Measurements from ENCODE around the gene PPEF1.

Gene PPEF1, protein sequence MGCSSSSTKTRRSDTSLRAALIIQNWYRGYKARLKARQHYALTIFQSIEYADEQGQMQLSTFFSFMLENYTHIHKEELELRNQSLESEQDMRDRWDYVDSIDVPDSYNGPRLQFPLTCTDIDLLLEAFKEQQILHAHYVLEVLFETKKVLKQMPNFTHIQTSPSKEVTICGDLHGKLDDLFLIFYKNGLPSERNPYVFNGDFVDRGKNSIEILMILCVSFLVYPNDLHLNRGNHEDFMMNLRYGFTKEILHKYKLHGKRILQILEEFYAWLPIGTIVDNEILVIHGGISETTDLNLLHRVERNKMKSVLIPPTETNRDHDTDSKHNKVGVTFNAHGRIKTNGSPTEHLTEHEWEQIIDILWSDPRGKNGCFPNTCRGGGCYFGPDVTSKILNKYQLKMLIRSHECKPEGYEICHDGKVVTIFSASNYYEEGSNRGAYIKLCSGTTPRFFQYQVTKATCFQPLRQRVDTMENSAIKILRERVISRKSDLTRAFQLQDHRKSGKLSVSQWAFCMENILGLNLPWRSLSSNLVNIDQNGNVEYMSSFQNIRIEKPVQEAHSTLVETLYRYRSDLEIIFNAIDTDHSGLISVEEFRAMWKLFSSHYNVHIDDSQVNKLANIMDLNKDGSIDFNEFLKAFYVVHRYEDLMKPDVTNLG

DNA sequence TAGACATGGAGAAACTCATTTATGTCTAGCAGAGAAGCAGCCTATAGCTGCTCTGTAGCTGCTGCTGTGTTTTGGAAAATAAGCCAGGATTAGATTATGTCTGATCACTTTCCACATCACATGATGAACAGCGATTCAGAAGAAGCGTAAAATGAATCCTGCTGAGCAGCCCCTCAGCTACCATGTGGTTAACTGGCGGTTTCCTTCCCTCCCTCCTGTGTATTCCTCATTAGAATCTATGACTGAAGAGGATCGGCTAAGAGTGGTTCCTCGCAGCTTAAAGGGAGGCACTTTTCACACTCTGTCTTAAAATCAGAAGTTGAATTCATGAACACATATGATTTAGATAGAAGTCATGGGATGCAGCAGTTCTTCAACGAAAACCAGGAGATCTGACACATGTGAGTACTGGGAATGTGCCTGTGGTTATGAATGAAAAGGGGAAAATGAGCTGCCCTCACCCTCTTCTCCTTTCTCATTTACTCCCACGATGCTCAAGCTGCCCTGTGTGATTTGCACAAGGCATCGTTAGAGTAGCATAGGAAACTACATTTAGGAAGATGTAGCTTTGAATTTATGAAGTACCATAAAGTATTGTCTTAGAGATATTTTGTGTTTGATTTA lies at the start of gene PPEF1:
Gene PPEF1, plus strand, starts transcription at position 220 of the 624 bp plus-strand sequence. Its CDS starts 136 bp downstream, at position 356.
- no peak for DNase-seq (ENCODE audit: low read depth, low spot score)

DNA sequence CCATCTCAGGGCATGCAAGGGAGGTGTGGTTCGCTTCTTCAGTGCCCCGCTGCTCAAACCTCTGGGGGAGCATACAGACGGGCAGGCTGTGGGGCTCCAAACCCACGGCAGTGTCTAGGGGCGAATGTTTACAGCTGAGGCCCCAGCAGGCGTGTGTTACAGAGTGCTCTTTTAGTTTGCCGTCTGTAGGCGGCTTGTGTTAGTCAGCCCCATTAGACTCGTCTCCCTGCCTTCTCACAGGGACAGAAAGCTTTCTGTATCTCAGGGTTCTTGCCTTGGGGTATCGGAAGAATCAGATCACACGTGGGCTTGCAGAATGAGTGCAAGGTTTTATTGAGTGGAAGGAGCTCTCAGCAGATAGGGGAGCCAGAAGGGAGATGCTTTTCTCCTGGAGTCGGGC lies 46.2 kb upstream of the PPEF1 start:
- DNase-seq (ENCODE audit: low read depth, low spot score) = no peak

DNA sequence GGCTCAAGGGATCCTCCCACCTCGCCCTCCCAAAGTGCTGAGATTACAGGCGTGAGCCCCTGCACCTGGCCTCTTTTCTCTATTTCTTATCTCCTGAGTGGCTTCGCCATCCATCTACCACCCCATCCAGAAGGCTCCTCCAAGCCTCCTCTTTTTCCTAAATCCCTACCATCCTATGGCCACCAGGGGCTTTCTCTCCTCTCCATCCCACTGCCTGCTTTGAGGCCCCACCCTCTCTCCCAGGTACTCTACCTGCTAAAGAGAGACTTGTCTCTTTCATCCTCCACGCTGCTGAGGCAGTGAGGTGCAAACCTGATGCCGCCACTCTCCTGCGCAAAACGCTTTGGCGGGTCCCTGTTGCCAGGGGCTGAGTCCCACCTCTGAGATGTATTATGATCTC lies 42.5 kb upstream of the PPEF1 start:
- DNase-seq (ENCODE audit: low read depth, low spot score) = no peak

DNA sequence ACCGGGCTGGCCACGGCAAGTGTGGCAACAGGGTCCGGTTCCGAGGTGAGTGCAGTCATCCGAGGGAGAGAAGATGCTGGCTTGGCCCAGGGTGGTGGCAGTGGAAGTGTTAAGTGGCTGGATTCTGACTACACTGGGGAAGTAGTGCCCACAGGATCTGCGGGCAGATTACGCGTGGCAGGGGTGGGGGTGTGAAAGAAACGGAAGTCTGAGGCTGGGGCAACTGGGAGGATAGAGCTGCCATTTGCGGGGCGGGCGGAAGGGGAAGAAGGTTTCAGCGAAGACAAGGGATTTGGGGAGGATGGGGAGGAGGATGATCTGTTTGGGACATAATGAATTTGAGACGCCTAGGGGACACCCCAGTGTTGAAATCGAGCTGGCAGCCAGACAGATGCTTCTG lies 40.8 kb upstream of the PPEF1 start:
- no peak for DNase-seq (ENCODE audit: low read depth, low spot score)

DNA sequence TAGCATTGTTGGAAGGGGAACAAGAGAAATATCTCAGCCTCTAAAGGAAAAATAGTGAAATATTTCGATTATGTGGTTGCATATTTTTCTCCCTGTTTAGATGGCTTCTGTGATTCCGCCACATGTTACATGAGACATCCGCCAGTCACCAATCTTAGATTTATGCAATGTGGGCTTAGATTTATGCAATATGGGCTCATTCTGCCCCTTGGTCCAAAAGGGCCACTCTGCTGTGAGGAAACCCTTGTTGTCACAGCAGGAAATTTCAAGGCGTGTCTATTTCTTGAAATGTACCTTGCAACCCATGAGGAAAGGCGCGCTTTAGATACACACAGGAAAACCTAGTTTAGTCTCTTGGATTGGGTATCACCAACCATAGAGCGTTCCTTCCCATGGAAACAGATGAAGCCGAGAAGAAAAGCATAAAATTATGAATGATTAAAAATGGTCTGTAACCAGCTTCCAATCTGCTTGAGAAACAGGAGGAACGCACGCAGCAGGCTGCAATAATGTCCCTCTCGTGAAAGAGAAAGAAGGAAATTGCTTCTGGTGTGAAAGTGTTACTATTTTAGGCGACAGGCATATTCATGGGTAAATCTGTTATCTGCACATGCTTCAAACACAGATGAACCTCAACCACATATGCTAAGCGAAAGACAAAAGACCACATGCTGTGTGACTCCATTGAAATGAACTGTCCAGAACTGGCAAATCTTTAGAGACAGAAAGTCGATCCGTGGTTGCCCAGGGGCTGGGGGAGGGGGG lies 39.2 kb upstream of the PPEF1 start:
- DNase-seq (ENCODE audit: low read depth, low spot score) = no peak

DNA sequence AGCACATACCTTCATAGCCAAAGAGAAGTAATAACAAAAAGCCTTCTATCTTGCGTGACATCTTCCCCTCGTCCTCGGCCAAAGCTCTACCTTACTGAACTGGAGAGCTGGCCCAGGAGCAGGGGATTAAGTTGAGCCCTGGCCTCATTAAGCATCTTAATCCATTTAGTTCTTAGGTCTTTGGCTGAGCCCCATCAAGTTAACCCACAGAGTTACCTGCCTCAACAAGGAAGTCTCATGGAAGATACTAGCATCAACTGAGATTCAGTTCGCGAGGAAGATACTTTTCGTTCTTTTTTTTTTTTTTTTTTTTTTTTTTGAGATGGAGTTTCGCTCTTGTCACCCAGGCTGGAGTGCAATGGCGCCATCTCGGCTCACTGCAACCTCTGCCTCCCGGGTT lies 35.4 kb upstream of the PPEF1 start, which contains the start of gene RS1:
Gene RS1, minus strand, starts transcription at position 101 of the 400 bp plus-strand sequence. Its CDS starts 40 bp downstream, at position 61.
- DNase-seq (ENCODE audit: low read depth, low spot score) = no peak

DNA sequence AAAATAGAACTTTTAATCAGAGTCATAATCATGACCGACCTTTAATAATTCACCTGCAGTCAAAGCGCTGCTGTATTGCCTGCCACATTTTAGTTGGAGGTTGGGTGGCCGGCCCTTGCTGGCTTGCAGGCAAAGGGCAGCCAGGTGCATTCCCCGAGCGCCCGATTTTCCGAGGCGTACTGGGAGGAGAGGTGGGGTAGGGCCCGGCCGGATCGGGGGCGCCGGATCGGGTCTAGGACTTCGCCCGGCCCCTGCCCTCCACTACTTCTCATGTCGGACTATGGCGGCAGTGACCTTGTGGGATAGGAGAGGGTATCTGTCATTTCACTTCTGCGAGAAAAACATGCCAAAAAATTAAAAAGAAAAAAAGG lies 33.0 kb upstream of the PPEF1 start:
- no peak for DNase-seq (ENCODE audit: low read depth, low spot score)

DNA sequence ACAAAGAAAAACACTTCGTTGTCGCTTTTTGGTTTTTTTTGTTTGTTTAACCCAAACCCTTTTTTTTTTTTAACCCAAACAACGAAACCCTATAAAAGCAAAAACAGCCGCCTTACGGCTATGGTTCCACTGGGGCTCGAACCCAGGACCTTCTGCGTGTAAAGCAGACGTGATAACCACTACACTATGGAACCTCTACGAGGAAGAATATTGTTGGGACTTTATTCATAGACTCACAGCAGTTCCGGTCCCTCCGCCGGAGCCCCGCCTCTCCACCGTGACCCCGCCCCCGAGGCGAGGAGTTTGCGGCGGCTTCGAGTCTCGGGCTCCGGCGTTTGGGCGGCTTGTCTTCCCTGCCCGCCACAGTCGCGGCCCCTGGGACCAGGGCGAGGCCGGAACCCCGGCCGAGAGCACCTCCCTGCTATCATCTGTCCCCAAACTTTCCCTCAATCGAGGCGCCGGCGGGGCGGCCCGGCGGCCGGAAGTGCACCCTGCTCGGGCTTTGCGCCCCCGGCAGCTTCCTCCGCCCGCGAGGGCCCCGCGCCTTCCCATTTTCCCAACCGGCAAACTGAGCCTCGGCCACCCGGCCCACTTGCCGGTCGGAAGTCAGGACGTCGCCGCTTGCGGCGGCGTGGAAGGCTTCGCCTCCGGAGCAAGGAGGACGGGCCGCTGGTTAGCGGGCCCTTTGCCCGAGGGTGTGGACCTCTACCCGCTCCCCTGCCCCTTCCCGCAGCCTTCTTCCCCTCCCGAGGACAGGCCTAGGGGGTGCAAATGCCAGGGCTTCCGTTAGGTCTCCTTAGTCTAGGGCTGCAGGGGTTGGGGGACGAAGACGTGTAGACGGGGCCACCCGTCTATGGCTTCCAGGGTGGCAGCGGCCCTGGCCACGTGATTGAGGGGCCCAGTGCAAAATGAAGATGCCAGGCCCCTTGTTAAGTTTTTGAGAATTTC lies 32.4 kb upstream of the PPEF1 start:
- no peak for DNase-seq (ENCODE audit: low read depth, low spot score)

DNA sequence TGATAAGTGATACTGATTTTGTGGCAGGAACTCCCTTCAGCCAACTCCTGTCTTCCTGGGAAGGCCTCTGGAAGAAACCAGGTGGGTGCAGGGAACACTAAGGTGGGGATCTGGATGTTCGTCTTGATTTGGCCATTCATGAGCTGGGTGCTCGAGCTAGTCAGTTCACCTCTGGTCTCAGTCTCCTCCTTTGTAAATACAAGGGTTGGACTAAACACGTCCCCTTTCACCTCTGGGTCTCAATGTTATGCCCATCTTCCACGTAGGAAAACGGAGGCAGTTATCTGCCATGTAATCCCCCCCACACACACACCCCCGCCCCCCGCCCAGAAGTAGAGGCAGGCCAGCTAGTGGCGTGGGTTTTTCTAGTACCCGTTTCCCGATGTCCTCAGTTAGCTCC lies 31.4 kb upstream of the PPEF1 start:
- no peak for DNase-seq (ENCODE audit: low read depth, low spot score)

DNA sequence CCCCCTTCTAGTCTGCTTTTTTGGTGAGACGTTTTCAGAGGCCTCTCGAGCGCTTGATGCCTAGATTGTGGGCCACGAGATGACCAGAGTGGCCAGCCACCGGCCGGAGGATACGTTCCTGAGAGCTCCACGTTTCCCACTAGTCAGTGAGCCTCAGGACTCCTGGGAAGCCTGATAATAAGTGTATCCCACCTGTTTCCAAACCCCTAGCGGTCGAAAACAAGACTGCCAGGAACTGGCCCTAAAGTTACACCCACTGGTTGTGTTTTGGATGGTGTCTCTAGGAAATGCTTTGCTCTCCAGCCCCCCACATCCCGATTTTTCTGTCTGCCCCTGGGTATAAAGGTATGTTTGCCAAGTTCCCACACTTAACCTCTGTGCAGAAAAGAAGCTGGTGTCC lies 31.0 kb upstream of the PPEF1 start:
- DNase-seq (ENCODE audit: low read depth, low spot score) = no peak

DNA sequence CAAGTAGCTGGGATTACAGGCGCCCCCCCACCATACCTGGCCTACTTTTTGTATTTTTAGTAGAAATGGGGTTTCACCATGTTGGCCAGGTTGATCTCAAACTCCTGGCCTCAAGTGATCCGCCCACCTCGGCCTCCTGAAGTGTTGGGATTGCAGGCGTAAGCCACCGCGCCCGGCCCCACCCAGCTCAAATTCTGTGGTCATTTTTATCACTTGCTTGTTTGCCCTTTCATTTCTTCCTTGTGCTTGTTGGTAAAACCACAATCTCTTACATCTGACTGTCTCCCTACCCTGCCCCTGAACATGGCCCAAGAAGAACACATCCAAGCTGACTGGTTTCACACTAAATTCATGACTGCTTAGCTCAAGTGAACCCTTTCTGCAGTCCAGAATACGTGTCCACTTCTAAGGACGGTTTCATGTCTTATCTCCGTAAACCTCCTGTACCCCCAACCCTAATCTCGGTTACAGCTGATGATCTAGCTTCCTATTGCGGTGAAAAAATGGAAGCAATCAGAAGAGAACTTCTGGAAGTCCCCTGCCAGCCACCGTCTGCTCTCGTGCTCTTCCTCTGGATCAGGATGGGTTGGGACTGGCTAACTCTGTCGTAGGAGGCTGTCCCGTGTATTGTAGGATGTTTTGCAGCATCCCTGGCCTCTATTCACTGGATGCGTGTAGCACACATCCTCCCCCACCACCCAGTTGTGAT lies 30.1 kb upstream of the PPEF1 start:
- DNase-seq (ENCODE audit: low read depth, low spot score) = no peak

DNA sequence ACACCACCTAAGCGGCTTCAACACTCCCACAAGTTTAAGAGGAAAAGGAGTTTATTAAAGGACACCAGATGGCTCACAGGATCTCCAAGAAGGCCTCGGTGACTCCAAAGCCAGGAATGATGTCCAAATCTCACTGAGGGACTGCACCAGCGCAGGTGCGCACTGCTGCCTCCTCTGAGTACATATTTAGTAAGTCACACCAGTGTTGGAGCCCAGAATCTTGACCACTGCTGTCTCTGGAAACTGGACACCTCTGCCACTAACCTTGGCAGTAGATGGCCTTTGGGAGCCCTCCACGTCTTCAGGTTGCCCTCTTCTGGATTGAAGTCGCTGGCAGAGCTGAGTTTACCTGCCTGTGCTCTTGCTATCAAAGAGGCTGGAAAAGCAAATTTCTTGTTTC lies 25.4 kb upstream of the PPEF1 start:
- DNase-seq (ENCODE audit: low read depth, low spot score) = no peak

DNA sequence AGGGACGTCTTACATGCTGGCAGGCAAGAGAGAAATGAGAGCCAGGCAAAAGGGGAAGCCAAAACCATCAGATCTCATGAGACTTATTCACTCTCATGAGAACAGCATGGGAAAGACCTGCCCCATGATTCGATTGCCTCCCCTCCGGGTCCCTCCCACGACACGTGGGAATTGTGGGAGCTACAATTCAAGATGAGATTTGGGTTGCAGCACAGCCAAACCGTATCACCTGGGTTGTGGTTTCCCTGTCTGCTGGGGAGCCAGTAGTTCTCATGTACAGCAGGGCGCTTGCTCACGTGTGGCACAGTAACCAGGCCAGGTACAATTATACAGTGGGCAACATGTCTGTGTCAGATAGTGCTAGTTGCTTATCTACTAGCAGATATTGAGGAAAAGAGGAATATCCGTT lies 24.5 kb upstream of the PPEF1 start:
- DNase-seq (ENCODE audit: low read depth, low spot score) = no peak

DNA sequence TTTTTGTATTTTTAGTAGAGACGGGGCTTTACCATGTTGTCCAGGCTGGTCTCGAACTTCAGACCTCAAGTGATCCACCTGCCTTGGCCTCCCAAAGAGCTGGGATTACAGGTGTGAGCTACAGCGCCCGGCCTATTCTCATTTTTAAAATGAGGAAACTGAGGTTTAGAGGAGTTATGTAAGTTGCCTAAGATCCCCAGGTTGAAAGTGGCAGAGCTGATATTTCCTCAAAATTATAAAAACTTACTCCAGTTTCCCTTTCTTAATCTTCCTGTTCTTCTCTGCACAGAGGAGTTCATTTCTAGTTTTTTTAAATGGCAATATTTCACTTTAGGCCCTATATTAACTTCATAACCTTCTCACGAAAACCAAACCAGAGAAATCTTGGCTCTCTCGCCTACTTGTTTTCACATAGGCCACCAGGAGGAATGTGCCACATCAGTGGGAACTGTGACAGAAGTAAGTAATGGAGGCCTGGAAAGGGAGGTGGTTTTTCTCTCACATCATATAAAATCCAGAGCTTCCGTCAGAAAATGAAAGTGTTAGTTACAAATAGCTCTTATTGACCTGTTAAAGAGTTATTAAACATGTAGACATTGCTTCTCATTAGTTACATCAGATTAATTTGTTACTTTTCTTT lies 19.5 kb upstream of the PPEF1 start:
- no peak for DNase-seq (ENCODE audit: low read depth, low spot score)

DNA sequence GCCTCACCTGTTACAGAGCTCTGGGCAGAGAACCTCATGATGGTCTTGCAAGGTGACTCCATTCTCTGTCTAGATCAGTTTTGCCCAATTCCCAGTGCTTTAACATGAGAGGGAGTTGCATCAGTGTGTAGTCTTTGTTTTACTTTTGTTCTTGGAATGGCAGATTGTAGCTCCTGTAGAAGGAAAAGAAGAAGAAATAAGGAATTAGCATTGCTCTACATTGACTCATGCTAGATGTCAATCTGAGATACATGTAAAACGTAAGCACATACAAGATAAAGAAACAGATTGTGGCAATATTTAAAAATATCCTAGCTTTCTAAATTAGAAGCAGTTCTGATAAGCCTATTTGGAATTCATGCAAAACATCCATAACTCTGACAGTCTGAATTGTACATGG lies 16.0 kb upstream of the PPEF1 start:
- DNase-seq (ENCODE audit: low read depth, low spot score) = no peak

DNA sequence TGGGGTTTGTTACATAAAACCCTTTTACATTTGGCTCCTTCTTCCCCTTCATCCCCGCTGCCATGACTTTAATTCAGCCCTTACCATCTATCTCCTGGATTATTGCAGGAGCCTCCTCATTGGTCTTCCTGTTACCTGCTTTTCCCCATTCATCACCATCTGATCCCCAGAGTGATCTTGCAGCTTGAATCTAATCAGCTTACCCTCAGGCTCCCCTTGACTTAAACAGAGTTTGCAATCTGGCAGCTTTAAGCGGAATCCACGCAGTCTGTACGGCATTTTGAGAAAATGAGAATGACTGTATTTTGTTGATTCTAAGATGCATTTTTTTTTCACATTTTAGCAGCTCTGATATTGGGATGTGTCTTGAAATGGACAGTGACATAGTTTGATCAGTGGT lies 14.9 kb upstream of the PPEF1 start:
- no peak for DNase-seq (ENCODE audit: low read depth, low spot score)

DNA sequence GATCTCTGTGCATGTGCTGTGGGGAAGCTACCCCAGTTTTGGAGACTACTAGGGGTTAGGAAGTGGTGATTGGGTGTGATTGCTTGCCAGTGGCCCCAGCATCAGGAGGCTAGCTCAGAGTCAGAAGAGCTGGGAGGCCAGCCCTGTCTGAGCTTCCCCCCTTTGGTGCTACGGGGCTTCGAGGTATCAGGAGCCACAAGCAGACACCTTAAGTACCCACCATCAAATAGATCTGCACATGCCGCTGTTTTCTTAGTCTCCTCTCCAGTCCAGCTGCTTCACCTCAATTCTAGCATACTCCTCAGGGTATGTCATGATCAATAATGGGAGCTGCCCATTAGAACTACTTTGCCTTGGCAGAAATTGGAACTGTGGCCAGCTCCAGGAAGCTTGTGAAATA lies 10.8 kb upstream of the PPEF1 start:
- DNase-seq (ENCODE audit: low read depth, low spot score) = no peak

DNA sequence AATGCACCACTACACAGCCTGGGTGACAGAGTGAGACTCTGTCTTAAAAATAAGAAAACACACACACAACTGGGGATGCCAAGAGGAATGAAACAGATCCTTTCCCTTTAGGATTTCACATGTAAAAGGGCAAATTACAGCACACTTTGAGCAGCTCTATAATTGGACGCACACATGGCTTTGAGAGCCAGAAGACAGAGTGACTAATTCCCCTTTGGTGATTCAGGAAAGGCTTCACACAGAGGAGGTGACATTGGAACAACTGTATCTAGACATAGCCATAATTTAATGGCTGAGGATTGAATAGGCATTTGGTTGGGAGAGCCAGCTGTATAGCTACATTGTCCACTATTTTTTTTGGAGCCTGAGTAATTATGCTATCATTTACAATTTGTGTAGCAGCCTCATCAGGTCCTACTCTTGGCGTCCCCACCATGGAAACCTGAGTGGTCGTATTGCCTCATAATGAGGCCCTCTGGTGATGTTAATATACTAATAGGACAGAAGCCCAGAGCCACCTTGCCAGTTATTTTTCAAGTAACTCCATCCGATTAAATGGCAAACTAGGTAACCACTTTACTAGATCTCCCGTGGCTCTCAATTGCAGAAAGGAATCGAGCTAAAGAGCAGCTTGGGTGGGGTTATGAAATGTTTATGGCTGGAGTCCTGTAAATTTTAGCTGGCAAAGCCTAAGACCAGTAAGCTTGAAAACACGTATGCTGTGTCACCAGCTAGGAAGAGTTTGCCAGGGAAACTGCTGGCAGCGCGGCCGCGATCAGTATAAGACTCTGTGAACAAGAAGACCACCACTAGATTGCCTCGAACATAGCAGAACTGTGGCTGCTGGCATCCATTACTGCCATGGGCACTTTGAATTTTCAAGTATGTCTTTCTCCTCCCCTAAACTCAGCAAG lies 8.5 kb upstream of the PPEF1 start:
- no peak for DNase-seq (ENCODE audit: low read depth, low spot score)

Measured in iPS DF 19.7 (cell line).